HL-60 (cell line): ENCODE measurements around the gene CD1C.
A peak's percentile ranks its signal among the peaks of the same experiment; 100 is the strongest.

Source experiments
- DNase-seq, 2 experiments: peaks; one replicate each; pipeline ENCODE4 v3.0.0-alpha.2; 2010 to 2020; ENCODE audit warnings: low read depth in 1 of 2, low spot score in 1 of 2
- H3K27ac ChIP-seq: fragments of 250-450 bp; sonication (Bioruptor Pico); replicated peaks from 2 replicates; pipeline ENCODE4 v1.5.1; 2020; ENCODE audit warnings: mild to moderate bottlenecking, moderate library complexity
- H3K27me3 ChIP-seq: fragments of 250-450 bp; sonication (Bioruptor Pico); 2 replicates; pipeline ENCODE4 v1.5.1; 2021; ENCODE audit warnings: mild to moderate bottlenecking, moderate library complexity; ENCODE audit not compliant: insufficient read depth, poor library complexity, severe bottlenecking
- H3K4me3 ChIP-seq: replicated peaks from 2 replicates; pipeline ENCODE4 v1.5.1; 2011; ENCODE audit warnings: mild to moderate bottlenecking, control low read depth, low read length; ENCODE audit not compliant: insufficient read depth
- GABPA ChIP-seq: IDR thresholded peaks from 2 replicates; pipeline ENCODE4 v1.6.1; 2012; ENCODE audit warnings: low read depth
- POLR2AphosphoS5 ChIP-seq: IDR thresholded peaks from 2 replicates; pipeline ENCODE4 v1.6.1; 2012; ENCODE audit warnings: low read depth
- REST ChIP-seq: IDR thresholded peaks from 2 replicates; pipeline ENCODE4 v1.6.1; 2012; ENCODE audit warnings: low read depth; ENCODE audit not compliant: insufficient replicate concordance
- SPI1 ChIP-seq: IDR thresholded peaks from 2 replicates; pipeline ENCODE4 v1.6.1; 2012; ENCODE audit warnings: low read depth, mild to moderate bottlenecking, borderline replicate concordance
- TF ChIP-seq, protein P1 (sequence below): IDR thresholded peaks from one replicate; pipeline ENCODE4 v1.5.1; 2011; ENCODE audit warnings: low read length, control low read depth, inconsistent platforms; ENCODE audit not compliant: insufficient read depth

The CD1C gene

GRCh38 chr1:158286487-158286886 lies 3.2 kb upstream of the CD1C start:
- no peaks in the 10 kb centered on the region for H3K27me3 ChIP-seq
- TF ChIP-seq REST (no peak), SPI1 (no peak), POLR2AphosphoS5 (no peak), GABPA (no peak)
- TF ChIP-seq, protein P1, sequence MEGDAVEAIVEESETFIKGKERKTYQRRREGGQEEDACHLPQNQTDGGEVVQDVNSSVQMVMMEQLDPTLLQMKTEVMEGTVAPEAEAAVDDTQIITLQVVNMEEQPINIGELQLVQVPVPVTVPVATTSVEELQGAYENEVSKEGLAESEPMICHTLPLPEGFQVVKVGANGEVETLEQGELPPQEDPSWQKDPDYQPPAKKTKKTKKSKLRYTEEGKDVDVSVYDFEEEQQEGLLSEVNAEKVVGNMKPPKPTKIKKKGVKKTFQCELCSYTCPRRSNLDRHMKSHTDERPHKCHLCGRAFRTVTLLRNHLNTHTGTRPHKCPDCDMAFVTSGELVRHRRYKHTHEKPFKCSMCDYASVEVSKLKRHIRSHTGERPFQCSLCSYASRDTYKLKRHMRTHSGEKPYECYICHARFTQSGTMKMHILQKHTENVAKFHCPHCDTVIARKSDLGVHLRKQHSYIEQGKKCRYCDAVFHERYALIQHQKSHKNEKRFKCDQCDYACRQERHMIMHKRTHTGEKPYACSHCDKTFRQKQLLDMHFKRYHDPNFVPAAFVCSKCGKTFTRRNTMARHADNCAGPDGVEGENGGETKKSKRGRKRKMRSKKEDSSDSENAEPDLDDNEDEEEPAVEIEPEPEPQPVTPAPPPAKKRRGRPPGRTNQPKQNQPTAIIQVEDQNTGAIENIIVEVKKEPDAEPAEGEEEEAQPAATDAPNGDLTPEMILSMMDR: no peak
- peak overlapping the region; percentile 69 for H3K27ac ChIP-seq
- no peak for DNase-seq
- H3K4me3 ChIP-seq: no peak overlapping the region

GRCh38 chr1:158286941-158287346 lies 2.8 kb upstream of the CD1C start:
- no peak overlapping the region for H3K4me3 ChIP-seq
- peak in 1 of 2 experiments; percentile 35 for DNase-seq
- no peaks in the 10 kb centered on the region for H3K27me3 ChIP-seq
- TF ChIP-seq GABPA: no peak
- H3K27ac ChIP-seq: peak overlapping the region; percentile 24; the same call in 1 of the 2 replicates

- Histone ChIP-seq H3K27ac (no peak overlapping the region), H3K27me3 (no peaks in the 10 kb centered on the region)
- DNase-seq: peak in 1 of 2 experiments; percentile 36
These were observed 660 bp downstream of the CD1C start for GRCh38 chr1:158290321-158290844.

More at GRCh38 chr1:158290321-158290844, 660 bp downstream of the CD1C start:
- TF ChIP-seq REST: no peak
- peak; percentile 23; the same call in 1 of the 2 replicates for TF ChIP-seq SPI1
- TF ChIP-seq POLR2AphosphoS5: no peak
- TF ChIP-seq GABPA: no peak
- TF ChIP-seq, protein P1: no peak
- H3K4me3 ChIP-seq: no peak overlapping the region
